ENCODE data around the gene BCAS1.

Gene BCAS1

GRCh38 chr20:54044156-54044555 lies 26.2 kb downstream of the BCAS1 start:
- DNase-seq = no peak

- DNase-seq = peak in 1 of 2 experiments; percentile 12
Measured at GRCh38 chr20:54043076-54043967, 27.1 kb downstream of the BCAS1 start.

- no peak for DNase-seq
Measured at GRCh38 chr20:54042021-54042420, 28.4 kb downstream of the BCAS1 start.

GRCh38 chr20:54041336-54041735 lies 29.1 kb downstream of the BCAS1 start:
- no peak for DNase-seq

- DNase-seq = no peak
Measured at GRCh38 chr20:54040531-54040930, 29.9 kb downstream of the BCAS1 start.

- DNase-seq = no peak
Measured at GRCh38 chr20:54038961-54039360, 31.4 kb downstream of the BCAS1 start.

GRCh38 chr20:54037525-54037924 lies 32.9 kb downstream of the BCAS1 start:
- DNase-seq = no peak

- DNase-seq = no peak
Measured at GRCh38 chr20:54029643-54030042, 40.8 kb downstream of the BCAS1 start.

- DNase-seq = no peak
Measured at GRCh38 chr20:54029176-54029575, 41.2 kb downstream of the BCAS1 start.

GRCh38 chr20:54028276-54029011 lies 42.0 kb downstream of the BCAS1 start:
- DNase-seq = no peak

- no peak for DNase-seq
Measured at GRCh38 chr20:54027704-54028103, 42.7 kb downstream of the BCAS1 start.

- no peak for DNase-seq
Measured at GRCh38 chr20:54026295-54027064, 43.9 kb downstream of the BCAS1 start.

GRCh38 chr20:54025251-54025771 lies 45.1 kb downstream of the BCAS1 start:
- DNase-seq = no peak

GRCh38 chr20:54023406-54023805 lies 47.0 kb downstream of the BCAS1 start:
- no peak for DNase-seq

- DNase-seq = no peak
Measured at GRCh38 chr20:54021446-54022235, 48.8 kb downstream of the BCAS1 start.

GRCh38 chr20:54020868-54021267 lies 49.5 kb downstream of the BCAS1 start:
- DNase-seq = no peak

GRCh38 chr20:54020348-54020747 lies 50.0 kb downstream of the BCAS1 start:
- DNase-seq = no peak

- no peak for DNase-seq
Measured at GRCh38 chr20:54019585-54019984, 50.8 kb downstream of the BCAS1 start.

- DNase-seq = no peak
Measured at GRCh38 chr20:54019127-54019526, 51.3 kb downstream of the BCAS1 start.

GRCh38 chr20:54017846-54018245 lies 52.5 kb downstream of the BCAS1 start:
- no peak for DNase-seq

GRCh38 chr20:54015496-54015895 lies 54.9 kb downstream of the BCAS1 start:
- DNase-seq = no peak

- DNase-seq = no peak
Measured at GRCh38 chr20:54014293-54014926, 56.0 kb downstream of the BCAS1 start.
